OCI-LY1 (cell line): ENCODE results near the gene AGPAT3.

Experiments used
- H2AFZ ChIP-seq: fragments of 200-600 bp; sonication (generic), shearing (Covaris generic); 2 replicates; pipeline ENCODE4 v1.6.0; 2014; ENCODE audit warnings: antibody characterized with exemption, mild to moderate bottlenecking, low read length
- H3F3A ChIP-seq: fragments of 200-600 bp; sonication (generic), shearing (Covaris generic); 2 replicates; pipeline ENCODE4 v1.6.0; 2014; ENCODE audit warnings: mild to moderate bottlenecking, antibody characterized with exemption, low read length, moderate library complexity; ENCODE audit not compliant: insufficient read depth
- H3K27ac ChIP-seq: fragments of 200-600 bp; sonication (generic); 2 replicates; pipeline ENCODE4 v1.5.1; 2014; ENCODE audit warnings: low read length, mixed run types, mild to moderate bottlenecking, low read depth; ENCODE audit not compliant: poor library complexity, severe bottlenecking
- H3K27me3 ChIP-seq: fragments of 200-600 bp; sonication (generic); 2 replicates; pipeline ENCODE4 v1.6.0; 2014; ENCODE audit warnings: antibody characterized with exemption, mild to moderate bottlenecking, low read length, moderate library complexity; ENCODE audit not compliant: insufficient read depth
- H3K36me3 ChIP-seq: fragments of 200-600 bp; sonication (generic); 2 replicates; pipeline ENCODE4 v1.6.1; 2014; ENCODE audit warnings: mild to moderate bottlenecking, antibody characterized with exemption, low read length, moderate library complexity, mixed read lengths; ENCODE audit not compliant: insufficient read depth
- H3K4me1 ChIP-seq: fragments of 200-600 bp; sonication (generic); 2 replicates; pipeline ENCODE4 v1.5.1; 2014; ENCODE audit warnings: mild to moderate bottlenecking, low read length, moderate library complexity; ENCODE audit not compliant: insufficient read depth, severe bottlenecking
- H3K4me2 ChIP-seq: fragments of 200-600 bp; sonication (generic), shearing (Covaris generic); 2 replicates; pipeline ENCODE4 v1.6.1; 2014; ENCODE audit warnings: low read length
- H3K4me3 ChIP-seq: fragments of 200-600 bp; sonication (generic); 2 replicates; pipeline ENCODE4 v1.5.1; 2014; ENCODE audit warnings: low read length, low read depth, mild to moderate bottlenecking, mixed read lengths; ENCODE audit not compliant: poor library complexity, severe bottlenecking
- H3K79me2 ChIP-seq: fragments of 200-600 bp; shearing (Covaris generic); 2 replicates; pipeline ENCODE4 v1.6.1; 2016; ENCODE audit warnings: mixed run types, low read length, mixed read lengths; ENCODE audit not compliant: insufficient read depth
- H3K9ac ChIP-seq: fragments of 200-600 bp; sonication (generic), shearing (Covaris generic); 2 replicates; pipeline ENCODE4 v1.6.1; 2014; ENCODE audit warnings: mild to moderate bottlenecking, low read length, mixed read lengths
- H3K9me2 ChIP-seq: fragments of 200-600 bp; sonication (generic), shearing (Covaris generic); 2 replicates; pipeline ENCODE4 v1.6.1; 2014; ENCODE audit warnings: low read depth, mild to moderate bottlenecking, low read length, mixed read lengths
- H3K9me3 ChIP-seq: fragments of 200-600 bp; shearing (Covaris generic); 2 replicates; pipeline ENCODE4 v1.6.1; 2014; ENCODE audit warnings: low read length, mixed read lengths
- H4K20me1 ChIP-seq: fragments of 200-600 bp; sonication (generic), shearing (Covaris generic); 2 replicates; pipeline ENCODE4 v1.6.0; 2016; ENCODE audit warnings: mild to moderate bottlenecking, low read length; ENCODE audit not compliant: insufficient read depth
- CTCF ChIP-seq: fragments of 200-600 bp; sonication (generic), shearing (Covaris generic); IDR thresholded peaks from 2 replicates; pipeline ENCODE4 v1.5.1; 2017; ENCODE audit warnings: mild to moderate bottlenecking, antibody characterized with exemption, low read length, moderate library complexity, mixed read lengths
- EZH2 ChIP-seq: fragments of 200-600 bp; sonication (generic), shearing (Covaris generic); IDR thresholded peaks from 2 replicates; pipeline ENCODE4 v1.8.0; 2017; ENCODE audit warnings: borderline replicate concordance, mixed run types, mild to moderate bottlenecking, antibody characterized with exemption, low read length, moderate library complexity, mixed read lengths

Gene AGPAT3

GRCh38 chr21:43935711-43936110, 70.7 kb downstream of the AGPAT3 start:
- Histone ChIP-seq H2AFZ (no peak overlapping the region), H3K79me2 (no peaks in the 10 kb centered on the region), H3K9me2 (no peaks in the 10 kb centered on the region), H3K27ac (peak overlapping the region; percentile 58), H3K4me2 (no peak overlapping the region), H3K4me1 (peaks cover 19% of the 10 kb centered on the region), H3K27me3 (no peaks in the 10 kb centered on the region), H3K9me3 (no peaks in the 10 kb centered on the region), H3K9ac (no peak overlapping the region), H4K20me1 (no peaks in the 10 kb centered on the region), H3K36me3 (peaks cover 7% of the 10 kb centered on the region; the same call in 1 of the 2 replicates), H3K4me3 (no peak overlapping the region), H3F3A (no peaks in the 10 kb centered on the region)
- TF ChIP-seq CTCF (no peak), EZH2 (no peak)

- Histone ChIP-seq H3K4me2 (no peak overlapping the region), H3F3A (no peaks in the 10 kb centered on the region), H2AFZ (no peak overlapping the region), H3K36me3 (peaks cover 7% of the 10 kb centered on the region; the same call in 1 of the 2 replicates), H4K20me1 (no peaks in the 10 kb centered on the region), H3K9me3 (no peaks in the 10 kb centered on the region), H3K9me2 (no peaks in the 10 kb centered on the region), H3K4me3 (no peak overlapping the region), H3K9ac (no peak overlapping the region), H3K27me3 (no peaks in the 10 kb centered on the region), H3K27ac (peak overlapping the region; percentile 58), H3K4me1 (peaks cover 17% of the 10 kb centered on the region), H3K79me2 (no peaks in the 10 kb centered on the region)
- TF ChIP-seq CTCF, result no peak
- TF ChIP-seq EZH2, result no peak
Measured at GRCh38 chr21:43936247-43936967, 71.4 kb downstream of the AGPAT3 start.

GRCh38 chr21:43937051-43937832, 72.2 kb downstream of the AGPAT3 start:
- no peak overlapping the region for H3K9ac ChIP-seq
- no peaks in the 10 kb centered on the region for H3K27me3 ChIP-seq
- H3K36me3 ChIP-seq, result no peaks in the 10 kb centered on the region
- peaks cover 17% of the 10 kb centered on the region for H3K4me1 ChIP-seq
- no peaks in the 10 kb centered on the region for H3K9me3 ChIP-seq
- no peaks in the 10 kb centered on the region for H3K9me2 ChIP-seq
- H3F3A ChIP-seq, result no peaks in the 10 kb centered on the region
- no peak overlapping the region for H2AFZ ChIP-seq
- no peak for TF ChIP-seq CTCF
- TF ChIP-seq EZH2, result no peak
- H3K27ac ChIP-seq, result peak overlapping the region; percentile 62
- H3K4me2 ChIP-seq, result peak overlapping the region; percentile 65; the same call in 1 of the 2 replicates
- no peaks in the 10 kb centered on the region for H3K79me2 ChIP-seq
- H4K20me1 ChIP-seq, result no peaks in the 10 kb centered on the region
- H3K4me3 ChIP-seq, result no peak overlapping the region
